ENCODE measurements around the gene ISL1.

Gene ISL1

GRCh38 chr5:51387884-51388275 lies 4.6 kb downstream of the ISL1 start:
- no peak for DNase-seq

GRCh38 chr5:51388488-51389287 lies 5.4 kb downstream of the ISL1 start:
- DNase-seq: no peak

- DNase-seq: no peak
These were observed 6.0 kb downstream of the ISL1 start for GRCh38 chr5:51389288-51389576.

GRCh38 chr5:51389577-51390463 lies 6.6 kb downstream of the ISL1 start:
- DNase-seq: no peak

GRCh38 chr5:51391175-51391574 lies 7.9 kb downstream of the ISL1 start:
- no peak for DNase-seq

GRCh38 chr5:51392689-51393199 lies 9.5 kb downstream of the ISL1 start:
- no peak for DNase-seq

- DNase-seq: no peak
These were observed 11.4 kb downstream of the ISL1 start for GRCh38 chr5:51394609-51395008.

- DNase-seq: no peak
These were observed 12.0 kb downstream of the ISL1 start for GRCh38 chr5:51395245-51395644.

GRCh38 chr5:51395666-51396356 lies 12.6 kb downstream of the ISL1 start:
- no peak for DNase-seq

- no peak for DNase-seq
These were observed 13.5 kb downstream of the ISL1 start for GRCh38 chr5:51396797-51397196.

GRCh38 chr5:51397996-51398395 lies 14.7 kb downstream of the ISL1 start:
- DNase-seq: no peak

GRCh38 chr5:51398875-51399642 lies 15.8 kb downstream of the ISL1 start:
- DNase-seq: no peak

GRCh38 chr5:51399643-51400006 lies 16.4 kb downstream of the ISL1 start:
- DNase-seq: no peak

- DNase-seq: no peak
These were observed 21.0 kb downstream of the ISL1 start for GRCh38 chr5:51404255-51404654.

- DNase-seq: no peak
These were observed 28.7 kb downstream of the ISL1 start for GRCh38 chr5:51411921-51412325.

- DNase-seq: no peak
These were observed 31.3 kb downstream of the ISL1 start for GRCh38 chr5:51414516-51414915.

GRCh38 chr5:51416149-51416548 lies 32.9 kb downstream of the ISL1 start:
- DNase-seq: no peak

GRCh38 chr5:51433052-51433710 lies 49.9 kb downstream of the ISL1 start:
- DNase-seq: no peak

- no peak for DNase-seq
These were observed 56.0 kb downstream of the ISL1 start for GRCh38 chr5:51439232-51439631.
